Hippocampal formation (tissue), 2 donors: ENCODE measurements around the gene DLX5.

ENCODE experiments used
- DNase-seq, 2 donors: peaks; one replicate each; lab custom pipeline; 2025; lab: John Stamatoyannopoulos, UW

The DLX5 gene

GRCh38 chr7:97018126-97018601, 6.5 kb downstream of the DLX5 start:
- DNase-seq, result no peak

- no peak for DNase-seq
Observed at GRCh38 chr7:97017192-97018125, 7.2 kb downstream of the DLX5 start.

GRCh38 chr7:97016381-97017191, 8.0 kb downstream of the DLX5 start:
- no peak for DNase-seq

- no peak for DNase-seq
Observed at GRCh38 chr7:97015756-97016380, 8.8 kb downstream of the DLX5 start.

- DNase-seq, result no peak
Observed at GRCh38 chr7:97015279-97015678, 9.4 kb downstream of the DLX5 start.

- no peak for DNase-seq
Observed at GRCh38 chr7:97014145-97014750, 10.4 kb downstream of the DLX5 start.

GRCh38 chr7:97013845-97014134, 10.8 kb downstream of the DLX5 start:
- DNase-seq, result no peak

- DNase-seq, result no peak
Observed at GRCh38 chr7:97013134-97013844, 11.3 kb downstream of the DLX5 start.

GRCh38 chr7:97012365-97013133, 12.1 kb downstream of the DLX5 start:
- DNase-seq, result no peak

GRCh38 chr7:97011536-97012364, 12.9 kb downstream of the DLX5 start:
- DNase-seq, result no peak

GRCh38 chr7:97011104-97011503, 13.5 kb downstream of the DLX5 start:
- no peak for DNase-seq

GRCh38 chr7:97009753-97010732, 14.6 kb downstream of the DLX5 start:
- no peak for DNase-seq

GRCh38 chr7:97008275-97008917, 16.2 kb downstream of the DLX5 start:
- DNase-seq, result no peak

GRCh38 chr7:97007583-97007861, 17.1 kb downstream of the DLX5 start:
- DNase-seq, result no peak

GRCh38 chr7:97006816-97007582, 17.6 kb downstream of the DLX5 start:
- DNase-seq, result no peak

- no peak for DNase-seq
Observed at GRCh38 chr7:97006055-97006815, 18.4 kb downstream of the DLX5 start.
